Testis (tissue), 3 donors: ENCODE results near the gene SATB2. TPM values are rescaled to one million over a fixed set of nuclear protein-coding genes. Genes with fewer than 3 reads are reported as not detected.

Source experiments
- DNase-seq: peaks from one replicate; pipeline ENCODE4 v3.0.0-alpha.2; 2019
- H3K27ac ChIP-seq, 2 donors: fragments of 200-600 bp; sonication (generic); one replicate each; pipeline ENCODE4 v1.5.1; 2019
- H3K27me3 ChIP-seq: fragments of 200-600 bp; sonication (generic); one replicate; pipeline ENCODE4 v1.5.1; 2019
- H3K36me3 ChIP-seq: fragments of 200-600 bp; sonication (generic); one replicate; pipeline ENCODE4 v1.5.1; 2017; ENCODE audit warnings: low read depth; ENCODE audit errors: missing control alignments
- H3K4me1 ChIP-seq: fragments of 200-600 bp; sonication (generic); one replicate; pipeline ENCODE4 v1.5.1; 2019
- H3K4me3 ChIP-seq, 2 donors: fragments of 200-600 bp; sonication (generic); one replicate each; pipeline ENCODE4 v1.5.1; 2017 to 2019
- H3K9me3 ChIP-seq: fragments of 200-600 bp; sonication (generic); one replicate; pipeline ENCODE4 v1.5.1; 2017
- CTCF ChIP-seq, 3 experiments: fragments of 450-650 bp in 2 of 3; fragments of 200-600 bp in 1 of 3; sonication (generic) in 1 of 3; IDR thresholded peaks; one replicate each; pipeline ENCODE4 v1.5.1; 2016 to 2019; ENCODE audit warnings: antibody characterized with exemption in 3 of 3, mild to moderate bottlenecking in 2 of 3, moderate library complexity in 1 of 3
- POLR2A ChIP-seq: fragments of 450-650 bp; IDR thresholded peaks from one replicate; pipeline ENCODE4 v1.6.1; 2017; ENCODE audit warnings: antibody characterized with exemption, mild to moderate bottlenecking, moderate library complexity
- WGBS, 2 donors: methylation state at CpG; one replicate each; pipeline ENCODE4 v1.1.5; 2018; 5-methylcytosine and 5-hydroxymethylcytosine counted together
- intact Hi-C: fragments of 100-400 bp; cut with DNase I; formaldehyde crosslinking; loops from one replicate; pipeline ENCODE4 v1.15.1; 2023; ENCODE audit warnings: low total_unique reads
- polyA plus RNA-seq: library from polyadenylated mRNA; stranded (reverse); fragments of 350-450 nt; fragmentation: Illumina TruSeq; extraction: RNeasy Lipid Tissue Mini Kit (QIAGEN cat#74804); gene quantifications from one replicate; pipeline ENCODE4 v1.2.3, GENCODE V29; 2014; ENCODE audit warnings: low read depth, low replicate concordance; ENCODE audit not compliant: insufficient read depth
- total RNA-seq, 2 donors: library from RNA; depleted of rRNA; stranded (reverse); fragments of >200 nt; gene quantifications; one replicate each; pipeline ENCODE4 v1.2.3, GENCODE V29; 2016

Gene SATB2
- total and polyA plus RNA-seq, 3 donors from 2014 or later: 5.1 to 15.1 (median 14.1) TPM

GRCh38 chr2:199470672-199471442, 13.1 kb upstream of the SATB2 start:
- DNase-seq: no peak
- Histone ChIP-seq H3K9me3 (no peaks in the 10 kb centered on the region), H3K27me3 (no peaks in the 10 kb centered on the region), H3K36me3 (no peaks in the 10 kb centered on the region), H3K4me3 (peak overlapping the region; percentile 5 to 31), H3K27ac (no peak overlapping the region), H3K4me1 (peaks cover 6% of the 10 kb centered on the region)
- TF ChIP-seq POLR2A (no peak), CTCF (IDR thresholded peaks at IDR 0.05) (no peak)
- WGBS, 2 donors: 4 to 7% methylated on average over 25 to 48 of the region's 48 CpGs
- intact Hi-C loops: no loop called here

GRCh38 chr2:199470361-199470671, 12.6 kb upstream of the SATB2 start:
- TF ChIP-seq POLR2A (no peak), CTCF (IDR thresholded peaks at IDR 0.05) (no peak)

GRCh38 chr2:199469514-199470360, 12.0 kb upstream of the SATB2 start:
- H3K36me3 ChIP-seq: no peaks in the 10 kb centered on the region
- peaks cover 6% of the 10 kb centered on the region for H3K4me1 ChIP-seq
- H3K9me3 ChIP-seq: no peaks in the 10 kb centered on the region
- peak overlapping the region in 1 of 2 donors; percentile 31 for H3K4me3 ChIP-seq
- no peaks in the 10 kb centered on the region for H3K27me3 ChIP-seq
- no peak overlapping the region for H3K27ac ChIP-seq
- intact Hi-C loops: no loop called here
- TF ChIP-seq CTCF (IDR thresholded peaks at IDR 0.05) (no peak), POLR2A (no peak)
- DNase-seq: no peak
- 7 to 11% methylated on average over 19 to 30 of the region's 30 CpGs for WGBS, 2 donors

More at GRCh38 chr2:199470361-199470671, 12.6 kb upstream of the SATB2 start:
- Histone ChIP-seq H3K36me3 (no peaks in the 10 kb centered on the region), H3K4me3 (peak overlapping the region in 1 of 2 donors; percentile 31), H3K27ac (no peak overlapping the region), H3K27me3 (no peaks in the 10 kb centered on the region), H3K9me3 (no peaks in the 10 kb centered on the region), H3K4me1 (peaks cover 6% of the 10 kb centered on the region)
- WGBS, 2 donors: 7% methylated on average over 3 to 11 of the region's 11 CpGs
- no peak for DNase-seq
- intact Hi-C loops: no loop called here

- no peaks in the 10 kb centered on the region for H3K27me3 ChIP-seq
- H3K36me3 ChIP-seq: no peaks in the 10 kb centered on the region
- intact Hi-C loops: no loop called here
- 12 to 19% methylated on average over 49 to 55 of the region's 55 CpGs for WGBS, 2 donors
- DNase-seq: no peak
- H3K27ac ChIP-seq: no peak overlapping the region
- H3K9me3 ChIP-seq: no peaks in the 10 kb centered on the region
- peaks cover 10% of the 10 kb centered on the region for H3K4me1 ChIP-seq
- no peak for TF ChIP-seq CTCF (IDR thresholded peaks at IDR 0.05)
- no peak for TF ChIP-seq POLR2A
- no peak overlapping the region for H3K4me3 ChIP-seq
These were observed 11.1 kb upstream of the SATB2 start for GRCh38 chr2:199468561-199469513.
